HG02870 (cell line): ENCODE data around the gene IPO4.
A peak's percentile ranks its signal among the peaks of the same experiment; 100 is the strongest.

Source experiments
- ATAC-seq: cut with Tn5 transposase; IDR thresholded peaks from one replicate; pipeline ENCODE4 v1.9.1; 2021; ENCODE audit warnings: mild to moderate bottlenecking, moderate library complexity; ENCODE audit not compliant: unreplicated experiment

The IPO4 gene

DNA sequence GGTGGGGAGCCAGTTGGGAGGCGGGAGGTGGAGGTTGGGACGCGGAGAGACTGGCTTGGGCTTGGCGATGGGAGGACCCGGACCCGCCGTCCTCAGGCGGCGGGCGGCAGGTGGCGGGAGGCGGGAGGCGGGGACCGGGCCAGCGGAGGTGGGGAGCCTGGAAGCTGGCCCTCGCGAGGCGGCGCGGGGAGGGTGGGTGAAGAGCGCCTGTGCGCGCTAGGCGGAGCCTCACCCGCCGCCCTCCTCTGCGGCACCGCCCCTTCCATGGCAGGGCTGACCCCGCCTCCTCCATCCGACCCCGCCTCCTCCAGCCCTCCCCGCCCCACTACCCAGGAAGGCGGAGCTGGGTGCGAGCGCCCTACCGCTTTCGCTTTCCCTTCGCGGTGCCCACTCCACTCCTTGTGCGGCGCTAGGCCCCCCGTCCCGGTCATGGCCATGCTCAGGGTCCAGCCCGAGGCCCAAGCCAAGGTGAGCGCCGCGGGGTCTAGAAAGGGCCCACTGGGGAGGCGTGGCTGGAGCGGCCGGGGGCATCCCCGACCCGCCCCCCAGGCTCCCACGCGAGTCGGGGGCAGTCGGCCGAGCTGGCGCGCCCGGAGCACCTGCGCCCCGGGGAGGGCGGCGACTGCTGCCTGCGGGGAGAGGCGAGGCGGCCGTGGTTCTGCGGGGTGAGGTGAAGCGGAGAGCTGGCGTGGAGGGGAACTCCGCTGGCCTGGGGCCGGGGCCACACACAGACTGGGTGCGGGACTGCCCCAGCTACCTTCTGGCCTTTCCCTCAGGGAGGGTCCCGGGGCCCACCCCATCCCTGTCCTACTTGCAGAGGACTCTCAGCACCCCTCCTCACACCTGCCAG is 52.6 kb downstream of the IPO4 start, which contains the start of gene PSME1:
PSME1 (plus strand) TSS at position 361 of the 850 bp plus-strand sequence; CDS start at position 430, 69 bp downstream.
- ATAC-seq = peak; percentile 82

GRCh38 chr14:24135584-24135833 is 53.1 kb downstream of the IPO4 start:
- ATAC-seq = peak; percentile 4

DNA sequence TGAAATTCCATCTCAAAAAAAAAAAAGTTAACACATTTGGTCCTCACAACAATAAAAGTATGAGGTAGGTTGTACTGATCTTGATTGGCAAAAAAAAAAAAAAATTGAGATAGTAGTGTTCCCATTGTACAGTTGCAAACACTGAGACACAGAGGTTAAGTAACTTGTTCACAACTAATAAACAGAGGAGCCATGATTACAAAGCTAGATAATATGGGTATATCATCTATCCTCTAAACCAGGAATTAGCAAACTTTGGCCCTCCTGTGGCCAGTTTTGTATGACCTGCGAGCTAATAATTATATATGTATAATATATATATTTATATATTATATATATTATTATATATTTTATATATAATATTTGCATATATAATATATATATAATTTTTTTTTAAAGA is 54.9 kb downstream of the IPO4 start:
- no peak for ATAC-seq

DNA sequence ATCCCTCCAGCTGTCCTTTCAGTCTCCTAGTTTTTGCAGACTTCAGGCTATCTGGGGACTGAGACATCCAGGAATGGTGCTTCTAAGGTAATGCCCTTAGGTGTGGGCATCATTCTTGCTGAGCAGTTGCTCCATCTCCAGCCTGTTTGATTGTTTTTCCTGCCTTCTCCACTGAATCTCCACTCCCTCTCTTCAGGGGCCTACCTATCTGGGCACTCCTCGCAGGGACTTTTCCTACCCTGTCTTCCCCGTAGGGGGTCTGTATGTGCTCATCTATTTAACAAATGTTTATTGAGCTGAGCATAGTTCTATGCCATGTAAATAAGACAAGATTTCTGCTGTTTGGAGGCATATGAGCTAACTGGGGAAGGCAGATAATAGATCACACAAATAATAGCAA is 55.6 kb downstream of the IPO4 start:
- no peak for ATAC-seq

DNA sequence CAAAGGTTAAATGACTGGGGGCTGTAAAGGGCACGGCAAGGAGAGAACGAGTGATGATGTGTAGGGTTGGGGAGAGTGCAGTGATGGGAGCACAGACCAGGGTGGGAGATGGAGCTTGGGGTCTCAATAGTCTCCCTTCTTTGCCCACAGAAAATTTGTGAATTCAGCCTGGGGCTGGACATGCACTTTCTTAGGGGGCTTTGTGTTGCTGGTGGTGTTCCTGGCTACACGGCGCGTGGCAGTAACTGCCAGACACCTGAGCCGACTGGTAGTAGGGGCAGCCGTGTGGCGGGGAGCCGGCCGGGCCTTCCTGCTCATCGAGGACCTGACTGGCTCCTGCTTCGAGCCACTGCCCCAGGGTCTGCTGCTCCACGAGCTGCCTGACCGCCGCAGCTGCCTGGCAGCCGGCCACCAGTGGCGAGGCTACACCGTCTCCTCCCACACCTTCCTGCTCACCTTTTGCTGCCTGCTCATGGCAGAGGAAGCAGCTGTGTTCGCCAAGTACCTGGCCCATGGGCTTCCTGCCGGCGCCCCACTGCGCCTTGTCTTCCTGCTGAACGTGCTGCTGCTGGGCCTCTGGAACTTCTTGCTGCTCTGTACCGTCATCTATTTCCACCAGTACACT is 56.4 kb downstream of the IPO4 start:
- no peak for ATAC-seq

DNA sequence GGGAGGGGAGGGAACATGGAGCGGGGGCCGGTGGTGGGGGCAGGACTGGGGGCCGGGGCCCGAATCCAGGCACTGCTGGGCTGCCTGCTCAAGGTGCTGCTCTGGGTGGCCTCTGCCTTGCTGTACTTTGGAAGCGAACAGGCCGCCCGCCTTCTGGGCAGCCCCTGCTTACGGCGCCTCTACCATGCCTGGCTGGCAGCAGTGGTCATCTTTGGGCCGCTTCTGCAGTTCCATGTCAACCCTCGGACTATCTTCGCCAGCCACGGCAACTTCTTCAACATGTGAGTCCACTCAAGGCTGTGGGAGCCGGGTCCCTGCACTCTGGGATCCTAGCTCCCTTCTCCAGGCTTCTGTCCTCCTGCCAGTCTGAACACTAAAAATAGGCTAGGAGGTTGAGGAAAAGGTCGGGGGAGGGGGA is 57.1 kb downstream of the IPO4 start:
- no peak for ATAC-seq

DNA sequence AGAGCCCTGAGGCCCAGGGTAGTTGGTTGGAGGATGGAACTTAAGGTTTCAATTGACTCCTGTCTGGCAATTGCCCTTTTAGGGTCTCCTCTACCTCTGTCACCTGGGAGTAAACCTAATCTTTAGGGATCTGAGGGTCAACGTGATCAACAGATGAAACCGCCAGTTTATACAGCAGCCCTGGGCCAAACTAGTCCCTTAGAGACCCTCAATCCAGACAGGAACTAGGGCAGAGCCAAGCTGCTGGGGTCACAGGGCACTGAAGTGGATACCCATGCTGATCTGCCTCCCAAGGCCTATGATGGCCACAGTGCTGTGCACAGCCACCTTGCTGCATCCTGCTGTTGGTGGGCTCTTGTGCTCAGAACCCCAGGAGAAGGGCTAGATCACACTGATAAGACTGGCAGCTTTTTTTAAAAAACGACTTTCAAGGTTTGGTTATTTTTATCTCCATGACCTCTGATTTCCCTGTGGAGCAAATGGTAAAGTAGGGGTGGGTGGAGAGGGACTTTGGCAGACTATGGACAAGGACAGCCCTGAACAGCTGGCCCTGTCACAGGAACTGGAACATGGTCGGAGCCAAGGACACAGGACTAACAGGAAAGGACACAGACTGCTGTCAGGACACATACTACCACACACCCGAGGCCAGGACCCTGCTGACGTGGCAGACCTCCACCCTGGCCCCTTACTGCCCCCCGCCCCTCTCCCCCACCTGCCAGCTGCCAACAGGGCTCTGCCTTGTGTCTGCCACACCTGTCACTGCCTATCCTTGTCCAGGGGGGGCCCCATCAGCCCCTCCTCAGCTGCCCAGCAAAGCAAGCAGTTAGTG is 57.7 kb downstream of the IPO4 start:
- no peak for ATAC-seq

GRCh38 chr14:24130380-24130716 is 58.3 kb downstream of the IPO4 start, which contains the start of gene FITM1:
TSS of gene FITM1 (plus strand) at chr14:24130659. CDS start at chr14:24131564, 905 bp downstream.
- no peak for ATAC-seq
